Gastrocnemius medialis (tissue), 4 donors: ENCODE measurements around the gene WASL. TPM values are rescaled to one million over a fixed set of nuclear protein-coding genes. Genes with fewer than 3 reads are reported as not detected.
A peak's percentile ranks its signal among the peaks of the same experiment; 100 is the strongest.

Experiments used
- ATAC-seq, 2 donors: fragments of 150-250 bp; one replicate each; pipeline ENCODE4 v1.9.1; 2016
- DNase-seq, 2 donors: peaks; one replicate each; pipeline ENCODE4 v3.0.0-alpha.2; 2019
- H3K27ac ChIP-seq, 4 donors: fragments of 200-600 bp; sonication (generic); 1 replicate in 1 of 4; 2 replicates in 3 of 4; pipeline ENCODE4 v1.5.1; 2016 to 2018; ENCODE audit warnings: mild to moderate bottlenecking in 2 of 4, moderate library complexity in 1 of 4
- H3K27me3 ChIP-seq, 3 donors: fragments of 200-600 bp; sonication (generic) in 2 of 3; 1 replicate in 1 of 3; 2 replicates in 2 of 3; pipeline versions ENCODE4 v1.5.1 to v1.6.0; 2016 to 2019; ENCODE audit warnings: mild to moderate bottlenecking in 1 of 3, moderate library complexity in 1 of 3
- H3K36me3 ChIP-seq, 2 donors: fragments of 200-600 bp; sonication (generic) in 1 of 2; one replicate each; pipeline ENCODE4 v1.5.1; 2017 to 2018
- H3K4me1 ChIP-seq, 2 donors: fragments of 200-600 bp; sonication (generic) in 1 of 2; one replicate each; pipeline ENCODE4 v1.5.1; 2016 to 2017; ENCODE audit warnings: mild to moderate bottlenecking in 2 of 2
- H3K4me3 ChIP-seq, 4 donors: fragments of 200-600 bp; sonication (generic) in 3 of 4; 1 replicate in 1 of 4; 2 replicates in 3 of 4; pipeline ENCODE4 v1.5.1; 2016 to 2019; ENCODE audit warnings: mild to moderate bottlenecking in 2 of 4
- H3K9me3 ChIP-seq, 3 donors: fragments of 200-600 bp; sonication (generic) in 2 of 3; 1 replicate in 1 of 3; 2 replicates in 2 of 3; pipeline ENCODE4 v1.5.1; 2016 to 2019
- POLR2A ChIP-seq, 2 donors: fragments of 450-650 bp; IDR thresholded peaks; one replicate each; pipeline ENCODE4 v1.6.1; 2017; ENCODE audit warnings: antibody characterized with exemption in 2 of 2, mild to moderate bottlenecking in 2 of 2, moderate library complexity in 2 of 2
- in situ Hi-C, 4 donors: fragments of 200-750 bp; cut with MboI; loops; one replicate each; pipeline versions ENCODE4 v1.15.0 to v1.8.0; 2017; ENCODE audit warnings: low sequenced_read_pairs in 4 of 4
- intact Hi-C: fragments of 100-400 bp; cut with DNase I; formaldehyde crosslinking; loops from one replicate; pipeline ENCODE4 v1.15.1; 2023; ENCODE audit warnings: low total_unique reads
- total RNA-seq, 4 donors: library from RNA; depleted of rRNA; stranded (reverse); fragments of >200 nt; gene quantifications; one replicate each; pipeline versions ENCODE4 v1.1.0 to v1.2.3, GENCODE V29; 2016
- TF ChIP-seq, protein P1 (sequence below), 5 experiments: fragments of 450-650 bp in 3 of 5; fragments of 200-600 bp in 2 of 5; sonication (generic) in 2 of 5; IDR thresholded peaks in 4 of 5; conservative IDR thresholded peaks in 1 of 5; 1 replicate in 4 of 5; 2 replicates in 1 of 5; pipeline ENCODE4 v1.5.1; 2016 to 2019; ENCODE audit warnings: antibody characterized with exemption in 5 of 5, mild to moderate bottlenecking in 3 of 5, moderate library complexity in 3 of 5

WASL gene
- total RNA-seq, 4 donors from 2014 or later = 29.0 to 40.4 (median 33.0) TPM

DNA sequence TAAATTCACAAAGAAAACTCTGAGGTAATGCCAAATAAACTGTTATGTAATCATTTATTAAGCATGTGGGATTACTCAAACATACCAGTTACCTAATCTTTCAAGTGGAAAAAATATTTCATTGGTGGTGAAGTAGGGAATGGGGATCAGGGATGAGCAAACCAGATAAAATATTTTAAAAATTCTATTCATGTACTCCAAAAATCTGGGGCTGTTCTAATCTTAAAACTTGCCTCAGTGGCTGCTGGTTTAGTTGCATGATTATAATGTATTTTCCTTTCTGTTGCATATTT lies 73.7 kb downstream of the WASL start:
- intact Hi-C loops = no loop called here
- H3K36me3 ChIP-seq = no peaks in the 10 kb centered on the region

DNA sequence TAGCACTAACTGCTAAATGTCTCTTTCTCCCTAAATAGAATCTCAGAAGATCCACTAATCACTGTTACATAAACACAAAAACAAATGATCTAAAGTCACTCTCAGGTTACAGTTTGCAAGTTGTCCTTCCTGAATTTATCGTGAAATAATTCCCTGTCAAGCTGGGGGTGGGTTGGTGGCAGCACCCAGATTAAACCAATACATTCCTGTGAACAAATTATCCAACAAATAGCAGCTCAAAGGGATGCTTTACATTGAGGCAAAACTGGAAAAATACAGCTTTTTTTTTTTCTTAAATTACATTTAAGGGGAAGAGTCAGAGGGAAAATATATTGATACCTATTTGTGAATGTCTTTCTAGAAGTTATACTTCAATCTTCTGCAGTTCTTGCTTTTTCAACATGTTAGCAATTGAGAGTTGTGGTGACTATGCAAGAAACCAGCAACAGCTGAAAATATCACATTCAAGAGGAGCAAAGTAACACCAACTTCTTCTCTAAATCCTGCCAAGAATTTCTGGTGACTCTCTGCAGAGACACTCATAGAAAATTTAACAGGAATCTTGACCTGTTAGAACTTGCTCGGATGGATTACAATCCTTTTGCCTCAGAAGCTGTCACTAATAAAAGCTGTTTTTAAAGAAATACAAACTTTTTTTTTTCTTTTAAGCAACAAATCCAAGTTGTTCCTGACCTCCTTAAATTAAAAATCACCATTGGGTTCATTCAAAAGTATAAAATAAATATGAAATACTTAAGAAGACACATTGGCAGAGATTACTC lies 74.2 kb downstream of the WASL start:
- H3K27me3 ChIP-seq = no peaks in the 10 kb centered on the region
- DNase-seq (no peak), ATAC-seq (peak; percentile 35 to 79)
- intact Hi-C loops = no loop called here
- H3K9me3 ChIP-seq = no peaks in the 10 kb centered on the region
- H3K27ac ChIP-seq = peak overlapping the region; percentile 35 to 87 (median 79)
- H3K4me3 ChIP-seq = peak overlapping the region in 2 of 4 donors; percentile 5 to 22
- no peaks in the 10 kb centered on the region for H3K36me3 ChIP-seq
- in situ Hi-C loops = loop anchor here in 1 of 4 donors (25.0 kb wide), 1 partner anchor 188 kb away; no protein-coding TSS in a partner anchor
- no peak for TF ChIP-seq POLR2A (IDR thresholded peaks at IDR 0.05)
- TF ChIP-seq, protein P1, sequence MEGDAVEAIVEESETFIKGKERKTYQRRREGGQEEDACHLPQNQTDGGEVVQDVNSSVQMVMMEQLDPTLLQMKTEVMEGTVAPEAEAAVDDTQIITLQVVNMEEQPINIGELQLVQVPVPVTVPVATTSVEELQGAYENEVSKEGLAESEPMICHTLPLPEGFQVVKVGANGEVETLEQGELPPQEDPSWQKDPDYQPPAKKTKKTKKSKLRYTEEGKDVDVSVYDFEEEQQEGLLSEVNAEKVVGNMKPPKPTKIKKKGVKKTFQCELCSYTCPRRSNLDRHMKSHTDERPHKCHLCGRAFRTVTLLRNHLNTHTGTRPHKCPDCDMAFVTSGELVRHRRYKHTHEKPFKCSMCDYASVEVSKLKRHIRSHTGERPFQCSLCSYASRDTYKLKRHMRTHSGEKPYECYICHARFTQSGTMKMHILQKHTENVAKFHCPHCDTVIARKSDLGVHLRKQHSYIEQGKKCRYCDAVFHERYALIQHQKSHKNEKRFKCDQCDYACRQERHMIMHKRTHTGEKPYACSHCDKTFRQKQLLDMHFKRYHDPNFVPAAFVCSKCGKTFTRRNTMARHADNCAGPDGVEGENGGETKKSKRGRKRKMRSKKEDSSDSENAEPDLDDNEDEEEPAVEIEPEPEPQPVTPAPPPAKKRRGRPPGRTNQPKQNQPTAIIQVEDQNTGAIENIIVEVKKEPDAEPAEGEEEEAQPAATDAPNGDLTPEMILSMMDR (IDR thresholded peaks at IDR 0.05 in 4 of 5, conservative IDR thresholded peaks at IDR 0.05 in 1 of 5) = no peak
- H3K4me1 ChIP-seq = peaks cover 43 to 57% of the 10 kb centered on the region in 2 donors

More for the DNA sequence above, 73.7 kb downstream of the WASL start:
- Histone ChIP-seq H3K9me3 (no peaks in the 10 kb centered on the region), H3K27me3 (no peaks in the 10 kb centered on the region), H3K4me3 (no peak overlapping the region), H3K4me1 (peaks cover 49 to 61% of the 10 kb centered on the region in 2 donors), H3K27ac (peak overlapping the region; percentile 35 to 87 (median 79))
- TF ChIP-seq, protein P1 (IDR thresholded peaks at IDR 0.05 in 4 of 5, conservative IDR thresholded peaks at IDR 0.05 in 1 of 5) = no peak
- TF ChIP-seq POLR2A (IDR thresholded peaks at IDR 0.05) = no peak
- DNase-seq (no peak), ATAC-seq (no peak)
- in situ Hi-C loops = loop anchor here in 1 of 4 donors (25.0 kb wide), 1 partner anchor 187 kb away; no protein-coding TSS in a partner anchor

DNA sequence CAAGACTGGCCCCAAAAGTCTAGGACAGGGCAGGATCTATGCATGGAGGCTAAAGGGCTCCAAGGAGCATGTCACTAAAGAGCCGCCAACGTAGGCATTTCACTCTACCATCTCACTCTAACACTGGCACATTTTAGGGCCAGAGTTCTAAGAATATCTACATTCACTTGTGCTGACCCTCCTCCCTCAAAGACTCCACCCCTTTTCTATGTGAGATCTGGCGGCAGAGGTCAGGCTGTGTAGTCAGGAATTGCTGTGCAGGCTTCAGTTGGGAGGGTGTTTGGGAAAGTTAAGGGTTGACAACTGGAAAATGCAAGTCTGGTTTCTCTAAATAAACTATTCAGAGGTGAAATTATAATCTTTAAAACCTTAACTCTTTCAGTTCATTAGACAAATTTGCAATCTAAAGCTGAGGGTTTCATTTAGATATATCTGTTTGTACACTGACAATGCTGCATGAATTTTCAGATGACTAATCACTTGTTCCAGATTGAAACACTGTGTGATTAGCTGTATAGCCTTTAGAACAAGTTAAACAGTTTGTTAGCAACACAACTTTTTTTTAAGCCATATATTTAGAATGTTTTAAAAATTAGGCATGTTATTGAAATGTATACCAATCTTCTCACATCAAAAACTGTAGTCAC lies 74.9 kb downstream of the WASL start:
- Histone ChIP-seq H3K9me3 (no peaks in the 10 kb centered on the region), H3K4me3 (no peak overlapping the region), H3K4me1 (peaks cover 36 to 50% of the 10 kb centered on the region in 2 donors), H3K27ac (peak overlapping the region; percentile 35 to 87 (median 79)), H3K27me3 (no peaks in the 10 kb centered on the region), H3K36me3 (no peaks in the 10 kb centered on the region)
- intact Hi-C loops (no loop called here), in situ Hi-C loops (no loop called here)
- ATAC-seq = peak; percentile 19 to 41
- TF ChIP-seq, protein P1 (IDR thresholded peaks at IDR 0.05 in 4 of 5, conservative IDR thresholded peaks at IDR 0.05 in 1 of 5) = no peak
- TF ChIP-seq POLR2A (IDR thresholded peaks at IDR 0.05) = no peak
- DNase-seq = no peak

DNA sequence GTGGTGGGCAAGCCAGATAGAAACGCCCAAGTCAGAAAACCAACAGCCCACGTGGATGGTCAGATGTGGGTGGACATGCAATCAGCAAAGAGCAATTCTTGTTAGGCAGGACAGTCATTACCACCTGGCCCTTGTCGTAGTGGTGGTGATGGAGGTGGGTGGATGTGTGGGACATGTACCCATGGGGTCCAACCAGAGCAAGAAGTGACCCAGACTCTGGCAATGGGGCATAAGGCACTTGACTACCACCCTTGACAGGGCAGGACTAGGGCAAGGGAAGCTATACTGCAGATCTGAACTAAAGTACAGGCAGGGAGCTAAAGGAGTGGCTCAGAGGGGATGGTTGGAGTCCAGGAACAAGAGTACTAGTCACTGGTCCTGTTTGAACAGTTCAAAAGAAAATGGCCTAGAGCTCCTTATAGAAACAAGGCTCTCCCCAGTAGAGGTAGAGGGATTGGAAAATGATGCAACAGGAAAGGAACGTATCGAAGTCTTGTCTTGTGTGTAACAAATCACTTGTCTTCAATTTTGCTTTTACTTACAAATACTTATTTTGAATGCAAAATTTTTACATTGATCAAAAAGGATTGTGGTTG lies 75.6 kb downstream of the WASL start:
- DNase-seq (no peak), ATAC-seq (no peak)
- Histone ChIP-seq H3K36me3 (no peaks in the 10 kb centered on the region), H3K9me3 (no peaks in the 10 kb centered on the region), H3K27me3 (no peaks in the 10 kb centered on the region), H3K27ac (peak overlapping the region; percentile 35 to 87 (median 79)), H3K4me3 (no peak overlapping the region), H3K4me1 (peaks cover 30 to 46% of the 10 kb centered on the region in 2 donors)
- in situ Hi-C loops = no loop called here
- TF ChIP-seq, protein P1 (IDR thresholded peaks at IDR 0.05 in 4 of 5, conservative IDR thresholded peaks at IDR 0.05 in 1 of 5) = no peak
- TF ChIP-seq POLR2A (IDR thresholded peaks at IDR 0.05) = no peak
- intact Hi-C loops = no loop called here
